ENCODE measurements around the gene DHX34. TPM values are rescaled to one million over a fixed set of nuclear protein-coding genes. Genes with fewer than 3 reads are reported as not detected.

DHX34 gene
- total RNA-seq, 1 experiment from 2014 or later: 38.2 TPM

GRCh38 chr19:47421244-47421786 is 72.2 kb downstream of the DHX34 start:
- no peak for TF ChIP-seq CTCF (conservative IDR thresholded peaks at IDR 0.05)
- peaks cover 26% of the 10 kb centered on the region for H3K23me2 ChIP-seq (ENCODE audit: insufficient read length, low read depth, low read length, poor library complexity, severe bottlenecking)
- no peak overlapping the region for H3K27ac ChIP-seq (ENCODE audit: insufficient read length, low read depth, low read length)
- H4K8ac ChIP-seq (replicated peaks; ENCODE audit: insufficient read length, low read depth, low read length): no peak overlapping the region
- H3K56ac ChIP-seq (ENCODE audit: insufficient read length, low read depth, low read length): no peak overlapping the region
- peaks cover 0 to 5% (median 3%) of the 10 kb centered on the region in 3 experiments; a peak in 4 of 7 replicates for H3K36me3 Mint-ChIP-seq (ENCODE audit: insufficient read depth in 1 of 3, low read depth in 3 of 3)
- H3K4me1 ChIP-seq (ENCODE audit: insufficient read depth, low read length): peaks cover 5% of the 10 kb centered on the region; the same call in 1 of the 2 replicates
- H3K18ac ChIP-seq (ENCODE audit: insufficient read length, low read depth, low read length): no peak overlapping the region
- DNase-seq: no peak
- H2BK20ac ChIP-seq (ENCODE audit: low read depth, low read length, poor library complexity, severe bottlenecking): no peak overlapping the region
- no peak overlapping the region for H2BK12ac ChIP-seq (ENCODE audit: insufficient read length, low read depth, low read length)
- peaks cover 34% of the 10 kb centered on the region; the same call in 1 of the 2 replicates for H3K27me3 ChIP-seq (ENCODE audit: insufficient read depth, low read length)
- no peaks in the 10 kb centered on the region for H3K79me1 ChIP-seq (ENCODE audit: insufficient read depth, low read depth, low read length, poor library complexity, severe bottlenecking)
- H2AFZ ChIP-seq (ENCODE audit: low read length): no peak overlapping the region
- no peak overlapping the region for H3K9ac ChIP-seq (ENCODE audit: extremely low read depth, insufficient read length, low read length)
- no peaks in the 10 kb centered on the region for H4K20me1 ChIP-seq (ENCODE audit: control insufficient read depth, insufficient read depth, insufficient read length)
- H2AK5ac ChIP-seq (ENCODE audit: insufficient read length, low read length): no peak overlapping the region
- H3K4ac ChIP-seq (ENCODE audit: low read depth, low read length): no peak overlapping the region
- no peaks in the 10 kb centered on the region for H3K79me2 ChIP-seq (ENCODE audit: insufficient read depth, low read length)
- no peaks in the 10 kb centered on the region for H3K9me3 Mint-ChIP-seq
- H3K9me3 ChIP-seq (ENCODE audit: control insufficient read depth, low read depth, low read length): no peaks in the 10 kb centered on the region
- H3T11ph ChIP-seq (ENCODE audit: low read length): no peak overlapping the region
- no peak overlapping the region for H3K23ac ChIP-seq (ENCODE audit: insufficient read length, low read depth, low read length)
- H4K5ac ChIP-seq (ENCODE audit: insufficient read length, low read depth, low read length): no peak overlapping the region
- no peak overlapping the region for H2BK5ac ChIP-seq (ENCODE audit: insufficient read length, low read length)
- H3K27me3 Mint-ChIP-seq (ENCODE audit: low read depth): peaks cover 80% of the 10 kb centered on the region
- no peak overlapping the region for H4K91ac ChIP-seq (ENCODE audit: insufficient read length, low read depth, low read length)
- no peak overlapping the region; the same call in 1 of the 2 replicates for H3K14ac ChIP-seq (ENCODE audit: insufficient read depth, low read length)
- peak overlapping the region; percentile 59 for H3K4me2 ChIP-seq (ENCODE audit: insufficient read depth, insufficient read length, low read length)
- H3K4me3 Mint-ChIP-seq: peak overlapping the region; percentile 41 to 84
- H2BK120ac ChIP-seq (ENCODE audit: low read depth, low read length, poor library complexity, severe bottlenecking): no peak overlapping the region
- no peak overlapping the region for H3K27ac Mint-ChIP-seq
- peaks cover 51 to 66% of the 10 kb centered on the region in 2 experiments for H3K4me1 Mint-ChIP-seq
- no peak overlapping the region for H2BK15ac ChIP-seq (ENCODE audit: low read depth, low read length)
- WGBS (ENCODE audit: extremely low coverage, insufficient read length, low lambda C conversion rate): no CpG with 5 or more reads among the region's 16 CpGs
